Heart left ventricle (tissue), 13 donors: ENCODE results near the gene LIPC.

Experiments used
- CTCF ChIP-seq, 12 donors: fragments of 200-600 bp; sonication (generic) in 4 of 12; IDR thresholded peaks; one replicate each; pipeline versions ENCODE4 v1.5.0 to v1.8.0; 2018 to 2022; ENCODE audit warnings: antibody characterized with exemption in 12 of 12, mild to moderate bottlenecking in 5 of 12
- POLR2A ChIP-seq, 2 donors: fragments of 450-650 bp; IDR thresholded peaks; one replicate each; pipeline ENCODE4 v1.6.1; 2017; ENCODE audit warnings: antibody characterized with exemption in 2 of 2, mild to moderate bottlenecking in 2 of 2, moderate library complexity in 2 of 2
- donor health status: ischemic (EF 13 %, LVEDD 7.1; RV severe dilation, severe dysfunction).
- donor health status: DM: no; HTN: yes; CAD: no.
- donor health status: DM: no; HTN: no; CAD: no.
- donor health status: ischemic (EF 25% LVEDD 6.9; RV normal size, moderate dysfunction).
- donor health status: ischemic (EF 25% LVEDD 5.7; RV mildly dilated, moderate dysfunction).
- donor health status: ischemic (EF 35%, LVEDD 5.7; RV mildly dilated, moderate dysfunction).
- donor health status: nonischemic (EF 11% LVEDD 7.7; RV severe dilation, severe dysfunction).
- donor health status: DM: yes; HTN: yes; CAD: no.
- donor health status: PGD.
- donor health status: ischemic (EF 29% LVEDD 5.4; RV normal size, mild dysfunction).
- donor health status: nonischemic (EF 23%, LVEDD 6.1; RV moderate dilation, normal function).

- TF ChIP-seq CTCF (IDR thresholded peaks at IDR 0.05) (no peak), POLR2A (IDR thresholded peaks at IDR 0.05) (no peak)
Observed at GRCh38 chr15:58451826-58452225, 20.0 kb downstream of the LIPC start.
